ENCODE measurements around the gene PRKAR1B. TPM values are rescaled to one million over a fixed set of nuclear protein-coding genes. Genes with fewer than 3 reads are reported as not detected.
"Not testable (repeated sequence)": the region's sequence is repeated elsewhere in the genome, so short reads cannot be mapped to it uniquely, and the experiment has no call there.

The PRKAR1B gene
- total and polyA plus RNA-seq, 10 donors: 9.9 to 39.5 (median 23.5) TPM

- peak; percentile 36 for DNase-seq
- TF ChIP-seq, protein P1, sequence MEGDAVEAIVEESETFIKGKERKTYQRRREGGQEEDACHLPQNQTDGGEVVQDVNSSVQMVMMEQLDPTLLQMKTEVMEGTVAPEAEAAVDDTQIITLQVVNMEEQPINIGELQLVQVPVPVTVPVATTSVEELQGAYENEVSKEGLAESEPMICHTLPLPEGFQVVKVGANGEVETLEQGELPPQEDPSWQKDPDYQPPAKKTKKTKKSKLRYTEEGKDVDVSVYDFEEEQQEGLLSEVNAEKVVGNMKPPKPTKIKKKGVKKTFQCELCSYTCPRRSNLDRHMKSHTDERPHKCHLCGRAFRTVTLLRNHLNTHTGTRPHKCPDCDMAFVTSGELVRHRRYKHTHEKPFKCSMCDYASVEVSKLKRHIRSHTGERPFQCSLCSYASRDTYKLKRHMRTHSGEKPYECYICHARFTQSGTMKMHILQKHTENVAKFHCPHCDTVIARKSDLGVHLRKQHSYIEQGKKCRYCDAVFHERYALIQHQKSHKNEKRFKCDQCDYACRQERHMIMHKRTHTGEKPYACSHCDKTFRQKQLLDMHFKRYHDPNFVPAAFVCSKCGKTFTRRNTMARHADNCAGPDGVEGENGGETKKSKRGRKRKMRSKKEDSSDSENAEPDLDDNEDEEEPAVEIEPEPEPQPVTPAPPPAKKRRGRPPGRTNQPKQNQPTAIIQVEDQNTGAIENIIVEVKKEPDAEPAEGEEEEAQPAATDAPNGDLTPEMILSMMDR (IDR thresholded peaks at IDR 0.05 in 8 of 11, conservative IDR thresholded peaks at IDR 0.05 in 3 of 11): no peak
- TF ChIP-seq POLR2AphosphoS5 (IDR thresholded peaks at IDR 0.05) (no peak), POLR2A (IDR thresholded peaks at IDR 0.05) (no peak)
- H3K27me3 ChIP-seq (replicated peaks in 1 of 7): no peaks in the 10 kb centered on the region
- H3K9me3 ChIP-seq: peaks cover 0 to 2% (median 0%) of the 10 kb centered on the region in 8 donors
- no peak overlapping the region for H3K4me3 ChIP-seq
- 96 to 98% (median 97%) methylated on average over 20 of the region's 20 CpGs for whole genome bisulfite sequencing, 5 donors
- H3K4me1 ChIP-seq: peaks cover 0 to 9% (median 0%) of the 10 kb centered on the region in 6 donors
- H3K36me3 ChIP-seq: peaks cover 0 to 58% (median 24%) of the 10 kb centered on the region in 6 donors
- H3K27ac ChIP-seq: no peak overlapping the region
- intact Hi-C loops (cut with DNase I; ENCODE audit: low total_unique reads): no loop called here
Observed at GRCh38 chr7:744854-745430, 17.9 kb upstream of the PRKAR1B start.

DNA sequence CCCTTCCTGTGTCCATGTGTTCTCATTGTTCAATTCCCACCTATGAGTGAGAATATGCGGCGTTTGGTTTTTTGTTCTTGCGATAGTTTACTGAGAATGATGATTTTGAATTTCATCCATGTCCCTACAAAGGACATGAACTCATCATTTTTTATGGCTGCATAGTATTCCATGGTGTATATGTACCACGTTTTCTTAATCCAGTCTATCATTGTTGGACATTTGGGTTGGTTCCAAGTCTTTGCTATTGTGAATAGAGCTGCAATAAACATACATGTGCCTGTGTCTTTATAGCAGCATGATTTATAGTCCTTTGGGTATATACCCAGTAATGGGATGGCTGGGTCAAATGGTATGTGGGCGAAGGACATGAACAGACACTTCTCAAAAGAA lies 17.0 kb upstream of the PRKAR1B start:
- intact Hi-C loops (cut with DNase I; ENCODE audit: low total_unique reads); H3K27me3 ChIP-seq (replicated peaks in 1 of 7); H3K4me3 ChIP-seq; H3K27ac ChIP-seq; H3K9me3 ChIP-seq; H3K4me1 ChIP-seq; DNase-seq: not testable (repeated sequence)
- peaks cover 0 to 60% (median 29%) of the 10 kb centered on the region in 6 donors for H3K36me3 ChIP-seq
- 89 to 95% (median 92%) methylated on average over 5 of the region's 5 CpGs for WGBS, 5 donors

DNA sequence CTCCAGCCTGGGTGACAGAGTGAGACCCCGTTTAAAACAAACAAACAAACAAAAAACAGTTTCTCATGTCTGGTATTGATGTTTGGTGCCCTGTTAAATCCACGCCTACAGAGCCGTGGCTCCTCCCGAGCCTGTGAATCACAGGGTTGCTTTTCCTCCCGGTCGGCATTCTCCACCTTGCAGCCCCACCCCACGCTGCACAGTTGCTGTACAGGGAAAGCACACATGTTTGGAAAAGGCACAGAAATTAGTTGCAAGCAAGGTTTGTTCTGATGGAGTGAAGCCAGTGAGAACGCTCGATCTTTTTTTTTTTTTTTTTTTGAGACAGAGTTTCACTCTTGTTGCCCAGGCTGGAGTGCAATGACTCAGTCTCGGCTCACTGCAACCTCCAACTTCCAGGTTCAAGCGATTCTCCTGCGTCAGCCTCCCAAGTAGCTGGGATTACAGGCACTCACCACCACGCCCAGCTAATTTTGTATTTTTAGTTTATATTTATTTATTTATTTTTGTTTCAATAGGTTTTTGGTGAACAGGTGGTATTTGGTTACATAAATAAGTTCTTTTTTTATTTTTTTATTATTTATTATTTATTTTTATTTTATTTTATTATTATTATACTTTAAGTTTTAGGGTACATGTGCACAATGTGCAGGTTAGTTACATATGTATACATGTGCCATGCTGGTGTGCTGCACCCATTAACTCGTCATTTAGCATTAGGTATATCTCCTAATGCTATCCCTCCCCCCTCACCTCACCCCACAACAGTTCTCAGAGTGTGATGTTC lies 16.5 kb upstream of the PRKAR1B start:
- H3K4me3 ChIP-seq; H3K4me1 ChIP-seq; DNase-seq; intact Hi-C loops (cut with DNase I; ENCODE audit: low total_unique reads); H3K27me3 ChIP-seq (replicated peaks in 1 of 7); H3K9me3 ChIP-seq; H3K27ac ChIP-seq: not testable (repeated sequence)
- peaks cover 0 to 60% (median 31%) of the 10 kb centered on the region in 6 donors for H3K36me3 ChIP-seq
- 90 to 94% (median 93%) methylated on average over 14 of the region's 14 CpGs for WGBS, 5 donors

GRCh38 chr7:742791-743190 lies 15.7 kb upstream of the PRKAR1B start:
- intact Hi-C loops (cut with DNase I; ENCODE audit: low total_unique reads): no loop called here
- 85 to 97% (median 86%) methylated on average over 7 to 8 of the region's 8 CpGs for WGBS, 5 donors
- Histone ChIP-seq H3K4me3 (no peak overlapping the region), H3K27ac (no peak overlapping the region), H3K27me3 (replicated peaks in 1 of 7) (no peaks in the 10 kb centered on the region), H3K4me1 (peaks cover 0 to 9% (median 0%) of the 10 kb centered on the region in 6 donors), H3K9me3 (peaks cover 0 to 2% (median 0%) of the 10 kb centered on the region in 8 donors), H3K36me3 (peaks cover 0 to 63% (median 31%) of the 10 kb centered on the region in 6 donors)
- DNase-seq: no peak
- TF ChIP-seq, protein P1 (IDR thresholded peaks at IDR 0.05 in 8 of 11, conservative IDR thresholded peaks at IDR 0.05 in 3 of 11): no peak

DNA sequence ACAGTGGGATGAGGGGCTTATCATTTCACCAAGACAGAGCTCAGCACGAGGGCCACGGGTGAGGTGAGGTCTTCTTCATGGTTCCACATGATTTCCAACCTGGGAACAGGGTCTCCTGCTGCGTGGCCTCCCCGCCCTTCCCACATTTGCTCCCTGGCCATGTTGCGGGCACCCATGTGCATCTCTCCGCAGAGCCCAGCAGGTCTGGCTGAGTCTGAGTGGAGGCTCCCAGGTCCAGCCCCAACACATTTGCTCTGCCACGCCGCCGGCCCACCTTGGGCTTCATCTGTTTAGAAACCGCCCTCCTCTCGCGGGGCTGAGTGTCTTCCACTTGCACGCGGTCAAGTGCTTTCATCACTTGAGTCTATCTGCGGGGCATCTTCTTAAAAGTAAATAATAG lies 14.8 kb upstream of the PRKAR1B start:
- Histone ChIP-seq H3K27ac (no peak overlapping the region), H3K36me3 (peaks cover 0 to 63% (median 31%) of the 10 kb centered on the region in 6 donors), H3K4me1 (peaks cover 0 to 6% (median 0%) of the 10 kb centered on the region in 6 donors), H3K9me3 (peaks cover 0 to 2% (median 0%) of the 10 kb centered on the region in 8 donors), H3K27me3 (replicated peaks in 1 of 7) (no peaks in the 10 kb centered on the region), H3K4me3 (no peak overlapping the region)
- TF ChIP-seq, protein P1 (IDR thresholded peaks at IDR 0.05 in 8 of 11, conservative IDR thresholded peaks at IDR 0.05 in 3 of 11): no peak
- TF ChIP-seq POLR2A (IDR thresholded peaks at IDR 0.05) (no peak), POLR2AphosphoS5 (IDR thresholded peaks at IDR 0.05) (no peak)
- DNase-seq: peak; percentile 35
- intact Hi-C loops (cut with DNase I; ENCODE audit: low total_unique reads): no loop called here
- 88 to 94% (median 90%) methylated on average over 15 of the region's 15 CpGs for WGBS, 5 donors
